Mononuclear cell (primary cell): Measurements from ENCODE around the gene FABP1. TPM values are rescaled to one million over a fixed set of nuclear protein-coding genes. Genes with fewer than 3 reads are reported as not detected.

Experiments used
- H3K27me3 ChIP-seq: 2 replicates; pipeline ENCODE4 v1.6.0; 2011; ENCODE audit warnings: low read length, control low read depth; ENCODE audit not compliant: insufficient read depth
- H3K4me1 ChIP-seq: 2 replicates; pipeline ENCODE4 v1.5.1; 2011; ENCODE audit warnings: mild to moderate bottlenecking, low read length, control low read depth; ENCODE audit not compliant: insufficient read depth
- H3K4me3 ChIP-seq: 2 replicates; pipeline ENCODE4 v1.5.1; 2011; ENCODE audit warnings: mild to moderate bottlenecking, low read length, moderate library complexity
- H3K9me3 ChIP-seq: 2 replicates; pipeline ENCODE4 v1.5.1; 2011; ENCODE audit warnings: low read depth, mild to moderate bottlenecking, control low read depth, low read length
- total RNA-seq: library from RNA; depleted of rRNA; stranded (reverse); fragments of >200 nt; gene quantifications from one replicate; pipeline ENCODE4 v1.2.3, GENCODE V29; 2012

FABP1 gene
- total RNA-seq, 1 donor = not detected

DNA sequence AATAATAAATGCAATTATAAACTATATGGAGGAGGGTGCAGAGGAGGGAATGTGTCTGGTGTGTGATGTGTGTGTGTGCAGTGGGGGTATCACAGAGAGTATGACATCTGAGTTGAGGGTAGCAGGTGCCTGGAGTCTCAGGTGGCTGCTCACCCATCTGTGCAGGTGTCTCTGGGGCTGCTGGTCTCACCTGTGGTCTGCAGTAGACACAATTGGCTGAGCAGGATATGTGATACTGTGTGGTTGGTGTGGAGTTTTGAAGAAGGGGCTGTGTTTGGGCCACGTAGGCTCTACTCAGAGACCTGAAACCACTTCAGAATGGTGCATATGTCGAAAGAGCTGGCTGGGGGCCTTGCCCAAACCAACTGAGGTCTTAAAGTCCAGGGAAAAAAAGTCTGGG is 17.0 kb downstream of the FABP1 start:
- Histone ChIP-seq H3K4me1 (no peaks in the 10 kb centered on the region), H3K4me3 (no peak overlapping the region), H3K9me3 (no peaks in the 10 kb centered on the region), H3K27me3 (no peaks in the 10 kb centered on the region)

- Histone ChIP-seq H3K9me3 (no peaks in the 10 kb centered on the region), H3K4me1 (no peaks in the 10 kb centered on the region), H3K4me3 (no peak overlapping the region), H3K27me3 (no peaks in the 10 kb centered on the region)
These were observed 19.1 kb downstream of the FABP1 start for GRCh38 chr2:88108796-88109195.

- Histone ChIP-seq H3K4me1 (no peaks in the 10 kb centered on the region), H3K9me3 (no peaks in the 10 kb centered on the region), H3K4me3 (no peak overlapping the region), H3K27me3 (no peaks in the 10 kb centered on the region)
These were observed 27.4 kb downstream of the FABP1 start for GRCh38 chr2:88100489-88100858.

- Histone ChIP-seq H3K4me1 (no peaks in the 10 kb centered on the region), H3K27me3 (no peaks in the 10 kb centered on the region), H3K4me3 (no peak overlapping the region), H3K9me3 (no peaks in the 10 kb centered on the region)
These were observed 27.9 kb downstream of the FABP1 start for GRCh38 chr2:88099798-88100488.

DNA sequence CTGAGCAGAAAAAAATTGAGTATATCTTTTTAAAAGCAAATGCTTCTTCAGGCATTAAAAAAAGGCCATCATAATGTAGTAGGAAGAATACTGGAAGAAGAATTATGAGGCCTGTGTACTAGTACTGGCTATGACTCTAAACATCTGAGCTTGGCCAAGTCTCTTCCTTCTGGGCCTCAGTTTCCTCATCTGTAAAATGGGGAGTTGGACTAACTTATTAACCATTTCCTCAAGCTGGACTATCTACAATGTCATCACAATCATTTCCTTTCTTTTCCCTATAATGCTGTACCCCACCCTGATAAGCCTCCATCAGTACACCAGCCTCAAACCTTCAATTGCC is 29.3 kb downstream of the FABP1 start:
- Histone ChIP-seq H3K9me3 (no peaks in the 10 kb centered on the region), H3K4me1 (no peaks in the 10 kb centered on the region), H3K27me3 (no peaks in the 10 kb centered on the region), H3K4me3 (no peak overlapping the region)

DNA sequence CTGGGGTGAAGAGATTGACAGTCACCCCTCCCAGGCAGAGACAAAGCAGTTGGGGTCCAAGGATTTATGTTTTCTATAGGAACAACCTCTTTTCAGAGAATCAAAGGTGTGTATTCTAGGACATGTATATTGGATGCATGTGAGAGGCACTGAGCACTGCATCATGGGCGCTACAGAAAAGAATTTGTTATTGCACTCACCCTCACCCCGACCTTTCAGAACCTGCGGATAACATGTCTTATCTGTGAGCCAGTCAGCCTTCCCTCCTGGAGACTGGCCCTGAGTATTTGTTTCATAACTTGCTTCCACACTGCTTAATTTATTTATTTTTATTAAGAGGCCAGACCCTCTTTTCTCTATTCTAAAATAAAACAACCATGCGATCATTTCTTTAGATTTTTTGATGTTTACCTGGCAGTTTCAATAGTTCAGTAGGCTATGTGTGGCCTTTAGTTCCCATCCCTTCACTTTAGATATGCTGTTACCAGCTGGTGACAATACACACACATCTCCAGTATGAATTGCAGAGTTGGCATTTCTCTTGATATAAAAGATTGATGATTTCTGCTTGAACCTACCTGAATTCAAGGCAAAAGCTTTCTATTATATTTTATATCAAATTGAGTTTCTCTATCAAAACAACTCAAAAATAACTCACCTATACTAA is 29.8 kb downstream of the FABP1 start:
- Histone ChIP-seq H3K4me1 (no peaks in the 10 kb centered on the region), H3K27me3 (no peaks in the 10 kb centered on the region), H3K9me3 (no peaks in the 10 kb centered on the region), H3K4me3 (no peak overlapping the region)

DNA sequence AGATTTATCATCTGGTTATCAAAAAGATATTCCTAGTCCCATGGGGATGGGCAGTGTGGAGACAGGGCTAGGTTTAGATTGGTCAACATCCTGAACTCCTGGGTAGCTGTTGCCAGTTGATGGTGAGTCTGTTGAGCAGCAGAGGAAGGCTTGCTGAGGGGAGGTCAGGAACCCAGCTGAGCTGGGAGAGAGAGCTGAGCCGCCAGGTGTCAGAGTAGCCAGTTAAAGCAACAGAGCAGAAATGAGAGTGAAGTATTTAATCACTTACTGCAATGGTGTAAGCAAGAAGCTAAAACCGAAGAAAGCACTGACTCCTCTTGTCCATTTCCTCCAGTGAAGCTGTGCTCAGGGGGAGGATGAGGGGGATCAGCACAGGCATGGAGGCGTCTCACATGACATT is 30.7 kb downstream of the FABP1 start:
- Histone ChIP-seq H3K4me3 (no peak overlapping the region), H3K9me3 (no peaks in the 10 kb centered on the region), H3K4me1 (peaks cover 2% of the 10 kb centered on the region), H3K27me3 (no peaks in the 10 kb centered on the region)

DNA sequence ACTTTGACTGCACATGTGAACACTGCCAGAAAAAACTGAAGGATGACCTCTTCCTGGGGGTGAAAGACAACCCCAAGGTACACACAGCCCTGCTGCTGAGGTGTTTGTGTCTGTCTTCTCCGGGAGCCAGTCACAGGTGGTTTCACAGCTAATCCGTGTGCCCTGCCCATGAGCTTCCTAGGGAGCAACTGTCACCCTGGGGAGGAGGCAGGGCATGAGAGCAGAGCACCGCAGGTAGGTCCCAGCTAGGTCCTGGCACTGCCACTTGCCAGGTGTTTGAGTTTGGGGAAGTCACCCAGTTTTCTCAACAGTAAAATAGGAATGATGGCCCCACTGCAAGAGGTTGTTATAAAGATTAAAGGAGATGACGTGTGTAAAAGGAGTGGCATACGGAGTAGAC is 31.2 kb downstream of the FABP1 start:
- H3K4me1 ChIP-seq = peaks cover 7% of the 10 kb centered on the region
- H3K4me3 ChIP-seq = no peak overlapping the region
- no peaks in the 10 kb centered on the region for H3K27me3 ChIP-seq

DNA sequence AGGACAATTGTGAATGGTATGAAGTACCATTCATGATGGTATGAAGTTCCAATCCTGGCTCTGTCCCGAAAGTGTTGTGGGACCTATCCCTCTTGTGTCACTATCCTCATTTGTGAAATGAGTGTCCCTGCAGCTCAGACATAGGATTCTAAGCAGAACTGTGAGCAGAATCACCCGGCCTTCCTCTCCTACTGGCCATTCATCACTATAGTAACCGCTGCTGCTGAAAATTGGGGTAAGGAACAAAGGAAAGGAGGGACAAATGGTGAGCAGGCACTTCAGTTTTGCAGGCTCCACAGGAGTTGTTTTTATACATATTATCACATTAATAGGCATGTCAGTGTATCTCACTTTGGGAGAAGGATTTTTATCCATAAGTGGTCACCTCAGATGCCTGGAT is 32.8 kb downstream of the FABP1 start:
- no peak overlapping the region for H3K4me3 ChIP-seq
- H3K9me3 ChIP-seq = no peaks in the 10 kb centered on the region
- H3K4me1 ChIP-seq = peaks cover 7% of the 10 kb centered on the region
- H3K27me3 ChIP-seq = no peaks in the 10 kb centered on the region

More for the DNA sequence above, 31.2 kb downstream of the FABP1 start:
- H3K9me3 ChIP-seq = no peaks in the 10 kb centered on the region

- Histone ChIP-seq H3K27me3 (no peaks in the 10 kb centered on the region), H3K4me1 (peaks cover 7% of the 10 kb centered on the region), H3K9me3 (no peaks in the 10 kb centered on the region), H3K4me3 (no peak overlapping the region)
These were observed 35.1 kb downstream of the FABP1 start for GRCh38 chr2:88092773-88093172.

DNA sequence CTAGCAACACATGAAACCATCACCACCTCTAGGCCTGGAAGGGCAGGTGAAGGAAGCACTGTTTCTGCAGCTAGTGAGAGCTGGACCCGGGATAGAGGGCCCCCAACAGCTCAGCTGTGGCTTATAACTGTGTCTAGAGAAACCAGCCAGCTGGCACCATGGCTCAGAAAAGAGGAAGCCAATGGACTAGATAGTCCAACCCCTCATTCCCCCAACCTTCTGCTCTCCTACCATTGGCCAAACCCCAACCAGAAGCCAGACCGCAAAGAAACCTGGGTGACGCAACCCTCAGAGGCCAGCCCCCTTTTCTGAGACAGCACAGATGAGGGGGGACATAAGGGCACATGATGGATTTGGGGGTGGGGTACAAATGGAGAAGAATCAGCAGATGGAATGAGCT is 35.9 kb downstream of the FABP1 start:
- Histone ChIP-seq H3K9me3 (no peaks in the 10 kb centered on the region), H3K4me3 (no peak overlapping the region), H3K27me3 (no peaks in the 10 kb centered on the region), H3K4me1 (peaks cover 7% of the 10 kb centered on the region)

DNA sequence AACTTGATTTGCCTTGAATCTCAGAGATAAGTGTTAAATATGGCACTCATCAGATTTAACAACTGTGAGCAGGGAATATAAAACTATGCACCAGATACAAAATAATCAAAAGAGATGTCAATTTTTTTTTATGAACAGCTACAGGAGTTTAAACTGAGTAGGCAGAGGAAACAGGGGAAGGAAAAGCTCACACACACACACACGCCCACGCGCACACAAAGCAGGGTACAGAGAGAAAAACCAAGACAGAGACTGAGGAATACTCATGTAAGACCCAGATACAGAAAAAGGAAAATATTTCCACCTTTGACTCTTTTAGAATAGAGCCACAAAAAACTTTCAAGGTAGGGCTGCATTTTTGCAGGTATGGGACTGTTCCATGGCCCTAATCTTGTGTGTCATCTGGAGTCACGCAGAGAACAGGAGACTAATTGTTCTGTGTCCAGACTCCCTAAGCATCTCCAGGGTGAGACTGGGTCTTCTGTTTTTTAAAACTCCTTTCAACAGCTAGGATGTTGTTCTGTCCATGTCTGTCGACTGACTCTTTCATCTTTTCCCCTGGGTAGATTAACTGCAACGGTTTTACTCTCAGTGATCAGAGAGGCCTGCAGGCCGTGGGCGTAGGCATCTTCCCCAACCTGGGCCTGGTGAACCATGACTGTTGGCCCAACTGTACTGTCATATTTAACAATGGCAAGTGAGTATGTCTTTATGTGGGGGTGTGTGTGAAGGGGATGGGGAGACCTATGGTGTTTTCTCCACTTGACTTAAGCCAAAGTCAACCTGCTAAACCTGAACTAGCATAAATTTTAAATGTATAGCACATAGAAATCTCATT is 37.2 kb downstream of the FABP1 start:
- no peak overlapping the region for H3K4me3 ChIP-seq
- no peaks in the 10 kb centered on the region for H3K9me3 ChIP-seq
- H3K27me3 ChIP-seq = no peaks in the 10 kb centered on the region
- H3K4me1 ChIP-seq = peaks cover 7% of the 10 kb centered on the region

GRCh38 chr2:88088999-88089398 is 38.9 kb downstream of the FABP1 start:
- H3K4me1 ChIP-seq = peaks cover 7% of the 10 kb centered on the region

DNA sequence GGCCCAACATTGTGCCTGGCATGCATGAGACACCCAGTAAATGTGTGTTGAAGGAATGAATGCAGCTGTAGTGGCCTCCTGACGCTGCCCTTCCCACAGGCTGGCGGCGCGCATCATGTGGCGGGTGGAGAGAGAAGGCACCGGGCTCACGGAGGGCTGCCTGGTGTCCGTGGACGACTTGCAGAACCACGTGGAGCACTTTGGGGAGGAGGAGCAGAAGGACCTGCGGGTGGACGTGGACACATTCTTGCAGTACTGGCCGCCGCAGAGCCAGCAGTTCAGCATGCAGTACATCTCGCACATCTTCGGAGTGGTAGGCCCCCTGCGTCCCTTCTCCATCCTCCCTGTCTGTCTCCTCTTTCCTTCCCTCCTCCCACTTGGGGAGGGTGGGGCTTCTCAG is 40.1 kb downstream of the FABP1 start:
- H3K4me1 ChIP-seq = peaks cover 7% of the 10 kb centered on the region
- no peaks in the 10 kb centered on the region for H3K27me3 ChIP-seq
- H3K4me3 ChIP-seq = no peak overlapping the region
- no peaks in the 10 kb centered on the region for H3K9me3 ChIP-seq

More at GRCh38 chr2:88088999-88089398, 38.9 kb downstream of the FABP1 start:
- H3K9me3 ChIP-seq = no peaks in the 10 kb centered on the region
- H3K27me3 ChIP-seq = no peaks in the 10 kb centered on the region
- H3K4me3 ChIP-seq = no peak overlapping the region

- no peaks in the 10 kb centered on the region for H3K27me3 ChIP-seq
- no peak overlapping the region for H3K4me3 ChIP-seq
- no peaks in the 10 kb centered on the region for H3K9me3 ChIP-seq
- peaks cover 4% of the 10 kb centered on the region for H3K4me1 ChIP-seq
These were observed 40.8 kb downstream of the FABP1 start for GRCh38 chr2:88087073-88087472.
